IMR-90 (cell line): ENCODE results near the gene SLCO1B1. TPM values are rescaled to one million over a fixed set of nuclear protein-coding genes. Genes with fewer than 3 reads are reported as not detected.
"Not testable (repeated sequence)": the region's sequence is repeated elsewhere in the genome, so short reads cannot be mapped to it uniquely, and the experiment has no call there.

Experiments used
- ATAC-seq: fragments of 200-7000 bp; cut with Tn5 transposase; 2 replicates; pipeline ENCODE4 v1.9.1; 2020; ENCODE audit warnings: low read depth, mild to moderate bottlenecking, moderate library complexity
- BruUV-seq: library from RNA; stranded (reverse); fragments of 400-500 nt; replicated peaks from 2 replicates; lab custom pipeline; 2021; lab: Mats Ljungman, UMichigan
- CTCF ChIA-PET: fragments of 300-600 bp; formaldehyde crosslinking; extraction: SDS; loops from one replicate; lab custom pipeline; 2021; ENCODE audit warnings: antibody characterized with exemption; lab: Yijun Ruan, JAX
- POLR2A ChIA-PET: fragments of 300-600 bp; sonication (Branson Sonifier 250); formaldehyde crosslinking; loops from one replicate; lab custom pipeline; 2022; ENCODE audit warnings: antibody characterized with exemption; ENCODE audit not compliant: unreplicated experiment; lab: Charles Lee
- DNase-seq: peaks from one replicate; pipeline ENCODE4 v3.0.0; 2013
- H2AFZ ChIP-seq: replicated peaks from 2 replicates; pipeline ENCODE3; 2013; ENCODE audit warnings: low read length, mild to moderate bottlenecking; ENCODE audit not compliant: poor library complexity
- H2AK5ac ChIP-seq: 2 replicates; pipeline ENCODE4 v1.6.1; 2013; ENCODE audit warnings: low read depth, low read length, inconsistent platforms
- H2AK9ac ChIP-seq: replicated peaks from 2 replicates; pipeline ENCODE3; 2013; ENCODE audit warnings: mild to moderate bottlenecking, low read depth, low read length, moderate library complexity; ENCODE audit not compliant: poor library complexity
- H2BK120ac ChIP-seq: 2 replicates; pipeline ENCODE4 v1.6.1; 2013; ENCODE audit warnings: low read depth, low read length, inconsistent platforms
- H2BK15ac ChIP-seq: 3 replicates; pipeline ENCODE4 v1.6.1; 2013; ENCODE audit warnings: low read depth, low read length, inconsistent platforms
- H2BK20ac ChIP-seq: 2 replicates; pipeline ENCODE4 v1.6.1; 2013; ENCODE audit warnings: low read depth, mild to moderate bottlenecking, inconsistent platforms, low read length, moderate library complexity
- H2BK5ac ChIP-seq: 2 replicates; pipeline ENCODE4 v1.6.1; 2013; ENCODE audit warnings: mild to moderate bottlenecking, low read depth, low read length, inconsistent platforms; ENCODE audit not compliant: poor library complexity, severe bottlenecking
- H3K14ac ChIP-seq: replicated peaks from 2 replicates; pipeline ENCODE4 v1.6.1; 2013; ENCODE audit warnings: low read depth, low read length, inconsistent platforms
- H3K18ac ChIP-seq: 2 replicates; pipeline ENCODE4 v1.6.1; 2013; ENCODE audit warnings: low read depth, low read length, control low read depth
- H3K23ac ChIP-seq: 2 replicates; pipeline ENCODE4 v1.6.1; 2013; ENCODE audit warnings: low read depth, low read length, inconsistent platforms
- H3K27ac ChIP-seq: 2 replicates; pipeline ENCODE4 v1.5.1; 2013; ENCODE audit warnings: mild to moderate bottlenecking, control low read depth, low read length; ENCODE audit not compliant: insufficient read depth
- H3K27me3 ChIP-seq: 2 replicates; pipeline ENCODE4 v1.6.1; 2013; ENCODE audit warnings: low read length; ENCODE audit not compliant: control insufficient read depth, insufficient read depth
- H3K36me3 ChIP-seq: 2 replicates; pipeline ENCODE4 v1.6.1; 2013; ENCODE audit warnings: low read length, mixed read lengths; ENCODE audit not compliant: control insufficient read depth, insufficient read depth
- H3K4ac ChIP-seq: 2 replicates; pipeline ENCODE4 v1.6.1; 2013; ENCODE audit warnings: low read depth, low read length, inconsistent platforms
- H3K4me1 ChIP-seq: 2 replicates; pipeline ENCODE4 v1.6.1; 2013; ENCODE audit warnings: low read length, mixed read lengths; ENCODE audit not compliant: control insufficient read depth, insufficient read depth
- H3K4me2 ChIP-seq: 2 replicates; pipeline ENCODE4 v1.6.1; 2013; ENCODE audit warnings: low read depth, mild to moderate bottlenecking, control low read depth, low read length, moderate library complexity
- H3K4me3 ChIP-seq: 2 replicates; pipeline ENCODE4 v1.5.1; 2013; ENCODE audit warnings: low read depth, mild to moderate bottlenecking, control low read depth, low read length, moderate library complexity; ENCODE audit not compliant: insufficient read depth
- H3K56ac ChIP-seq: 2 replicates; pipeline ENCODE4 v1.6.1; 2013; ENCODE audit warnings: low read length, inconsistent platforms; ENCODE audit not compliant: insufficient read depth; ENCODE audit errors: extremely low read depth
- H3K79me1 ChIP-seq, 2 experiments: 2 replicates each; pipeline ENCODE4 v1.6.1; 2013; ENCODE audit warnings: low read length in 2 of 2, inconsistent platforms in 1 of 2, low read depth in 1 of 2
- H3K9ac ChIP-seq: 2 replicates; pipeline ENCODE4 v1.6.1; 2013; ENCODE audit warnings: low read depth, low read length, control low read depth
- H3K9me1 ChIP-seq: 2 replicates; pipeline ENCODE4 v1.6.1; 2013; ENCODE audit warnings: low read length, inconsistent platforms; ENCODE audit not compliant: insufficient read depth
- H3K9me3 ChIP-seq: 2 replicates; pipeline ENCODE4 v1.6.1; 2013; ENCODE audit warnings: low read length; ENCODE audit not compliant: control insufficient read depth, insufficient read depth
- H4K20me1 ChIP-seq: 2 replicates; pipeline ENCODE4 v1.6.1; 2013; ENCODE audit warnings: low read length, inconsistent platforms; ENCODE audit not compliant: insufficient read depth
- H4K5ac ChIP-seq: 2 replicates; pipeline ENCODE4 v1.6.1; 2013; ENCODE audit warnings: mild to moderate bottlenecking, low read depth, low read length, control low read depth
- H4K8ac ChIP-seq, 2 experiments: 2 replicates each; pipeline ENCODE4 v1.6.1; 2013; ENCODE audit warnings: low read depth in 2 of 2, low read length in 2 of 2, control low read depth in 1 of 2, inconsistent platforms in 1 of 2
- H4K91ac ChIP-seq: 2 replicates; pipeline ENCODE4 v1.6.1; 2013; ENCODE audit warnings: low read depth, low read length, inconsistent platforms; ENCODE audit not compliant: insufficient read depth
- WGBS, 2 experiments: methylation state at CpG; one replicate each; pipeline versions ENCODE4 v1.1.5 to v1.1.7; 2013; ENCODE audit warnings: missing lambda C conversion rate in 2 of 2; ENCODE audit not compliant: insufficient read length in 1 of 2; ENCODE audit errors: extremely low coverage in 2 of 2; 5-methylcytosine and 5-hydroxymethylcytosine counted together
- dilution Hi-C: fragments of 300-500 bp; cut with HindIII; formaldehyde crosslinking; loops from one replicate; pipeline ENCODE4 v1.14.3; 2018; ENCODE audit warnings: low sequenced_read_pairs; ENCODE audit not compliant: unreplicated experiment
- in situ Hi-C: fragments of 300-500 bp; cut with MboI; formaldehyde crosslinking; loops from 3 replicates; pipeline ENCODE4 v1.14.3; 2019; ENCODE audit warnings: low sequenced_read_pairs, inconsistent platforms, mixed read lengths
- intact Hi-C: fragments of 100-400 bp; cut with micrococcal nuclease; formaldehyde crosslinking; loops from 2 replicates; pipeline ENCODE4 v1.10.0; 2022
- polyA plus RNA-seq, 3 experiments: library from polyadenylated mRNA; depleted of rRNA; stranded (reverse); fragments of >200 nt; gene quantifications; 2 replicates each; pipeline ENCODE4 v1.2.3, GENCODE V29; 2012; ENCODE audit warnings: low replicate concordance in 1 of 3
- total RNA-seq: library from RNA; depleted of rRNA; stranded (reverse); fragments of >200 nt; gene quantifications from 2 replicates; pipeline ENCODE4 v1.2.3, GENCODE V29; 2012

SLCO1B1 gene
- total and polyA plus RNA-seq, 2 of the 4 experiments (the other 2 are of a cell fraction), result not detected

GRCh38 chr12:21084753-21085152, 46.2 kb upstream of the SLCO1B1 start:
- H3K79me1 ChIP-seq, H3K36me3 ChIP-seq, H4K5ac ChIP-seq, H3K9me1 ChIP-seq, intact Hi-C loops, H3K23ac ChIP-seq, H2BK15ac ChIP-seq, H2BK120ac ChIP-seq, H3K4me1 ChIP-seq, BruUV-seq, CTCF ChIA-PET, ATAC-seq, H2AK5ac ChIP-seq, H3K9me3 ChIP-seq, H3K18ac ChIP-seq, H3K4me3 ChIP-seq, H3K56ac ChIP-seq, H2AFZ ChIP-seq, POLR2A ChIA-PET, H3K4ac ChIP-seq, H3K27me3 ChIP-seq, H3K27ac ChIP-seq, H4K91ac ChIP-seq, in situ Hi-C loops, H3K4me2 ChIP-seq, DNase-seq, dilution Hi-C loops, H4K8ac ChIP-seq, H3K14ac ChIP-seq, H2BK5ac ChIP-seq, H2AK9ac ChIP-seq, H2BK20ac ChIP-seq, H4K20me1 ChIP-seq, H3K9ac ChIP-seq: not testable (repeated sequence)
- whole genome bisulfite sequencing, 2 experiments, result no CpG with 5 or more reads among the region's 2 CpGs
